ENCODE data around the gene CYFIP2.

DNA sequence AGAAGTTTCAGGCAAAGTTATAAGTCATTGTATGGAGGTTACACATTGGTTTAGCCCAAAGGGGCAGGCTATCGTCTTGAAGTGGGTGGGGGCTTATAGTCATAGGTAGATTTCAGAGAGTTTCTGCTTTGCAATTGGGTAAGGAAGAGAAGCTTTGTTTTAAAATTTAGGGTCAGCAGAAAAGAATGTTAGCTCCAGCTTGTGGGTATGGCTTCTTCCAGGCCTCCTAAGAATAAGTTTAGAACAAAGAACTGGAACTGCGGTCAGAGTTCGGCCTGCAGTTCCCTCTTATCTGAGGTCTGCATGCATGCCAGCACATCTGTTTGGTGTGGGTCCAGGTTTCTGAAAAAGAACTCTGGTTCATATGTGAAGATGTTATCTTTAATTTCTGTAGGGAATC lies 96.1 kb downstream of the CYFIP2 start:
- TF ChIP-seq, protein P1, sequence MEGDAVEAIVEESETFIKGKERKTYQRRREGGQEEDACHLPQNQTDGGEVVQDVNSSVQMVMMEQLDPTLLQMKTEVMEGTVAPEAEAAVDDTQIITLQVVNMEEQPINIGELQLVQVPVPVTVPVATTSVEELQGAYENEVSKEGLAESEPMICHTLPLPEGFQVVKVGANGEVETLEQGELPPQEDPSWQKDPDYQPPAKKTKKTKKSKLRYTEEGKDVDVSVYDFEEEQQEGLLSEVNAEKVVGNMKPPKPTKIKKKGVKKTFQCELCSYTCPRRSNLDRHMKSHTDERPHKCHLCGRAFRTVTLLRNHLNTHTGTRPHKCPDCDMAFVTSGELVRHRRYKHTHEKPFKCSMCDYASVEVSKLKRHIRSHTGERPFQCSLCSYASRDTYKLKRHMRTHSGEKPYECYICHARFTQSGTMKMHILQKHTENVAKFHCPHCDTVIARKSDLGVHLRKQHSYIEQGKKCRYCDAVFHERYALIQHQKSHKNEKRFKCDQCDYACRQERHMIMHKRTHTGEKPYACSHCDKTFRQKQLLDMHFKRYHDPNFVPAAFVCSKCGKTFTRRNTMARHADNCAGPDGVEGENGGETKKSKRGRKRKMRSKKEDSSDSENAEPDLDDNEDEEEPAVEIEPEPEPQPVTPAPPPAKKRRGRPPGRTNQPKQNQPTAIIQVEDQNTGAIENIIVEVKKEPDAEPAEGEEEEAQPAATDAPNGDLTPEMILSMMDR (IDR thresholded peaks at IDR 0.05): no peak
- TF ChIP-seq POLR2A (IDR thresholded peaks at IDR 0.05): no peak
